K562 (cell line): ENCODE results near the gene LAPTM5. TPM values are rescaled to one million over a fixed set of nuclear protein-coding genes. Genes with fewer than 3 reads are reported as not detected.

ENCODE experiments used
- CBX1 ChIP-seq: sonication (generic); IDR thresholded peaks from 2 replicates; pipeline ENCODE4 v1.6.1; 2016; ENCODE audit warnings: antibody characterized with exemption, low read depth, mild to moderate bottlenecking
- HOXB6 ChIP-seq: fragments of 250-450 bp; sonication (Bioruptor Pico); IDR thresholded peaks from 2 replicates; pipeline ENCODE4 v1.5.1; 2022; ENCODE audit warnings: mild to moderate bottlenecking, borderline replicate concordance
- JUN ChIP-seq, 2 experiments: sonication (generic) in 1 of 2; formaldehyde crosslinking in 1 of 2; IDR thresholded peaks; 2 replicates each; pipeline versions ENCODE4 v1.6.1 to v1.8.0; 2012 to 2022; ENCODE audit warnings: borderline replicate concordance in 2 of 2, mild to moderate bottlenecking in 2 of 2, improper control_type of control experiment in 1 of 2, low read depth in 1 of 2, low read length in 1 of 2, missing genetic modification reagents in 1 of 2
- NELFE ChIP-seq: IDR thresholded peaks from 2 replicates; pipeline ENCODE4 v1.6.1; 2011; ENCODE audit warnings: mild to moderate bottlenecking; ENCODE audit not compliant: insufficient read depth, insufficient read length
- NFE2 ChIP-seq: IDR thresholded peaks from 2 replicates; pipeline ENCODE4 v1.6.1; 2014; ENCODE audit warnings: antibody characterized with exemption, low read depth
- NFYB ChIP-seq: IDR thresholded peaks from 2 replicates; pipeline ENCODE4 v1.6.1; 2011; ENCODE audit warnings: mild to moderate bottlenecking, moderate library complexity; ENCODE audit not compliant: insufficient read length; ENCODE audit errors: extremely low read depth
- PHF8 ChIP-seq: fragments of 200-600 bp; sonication (generic); IDR thresholded peaks from 2 replicates; pipeline ENCODE4 v1.6.1; 2012; ENCODE audit warnings: mixed run types, mild to moderate bottlenecking, inconsistent platforms, low read length, moderate library complexity, borderline replicate concordance
- RBM14 ChIP-seq: fragments of 200-400 bp; formaldehyde crosslinking; IDR thresholded peaks from 2 replicates; pipeline ENCODE4 v1.6.1; 2018; ENCODE audit warnings: low read depth, mild to moderate bottlenecking, low read length, moderate library complexity, borderline replicate concordance; ENCODE audit not compliant: insufficient read depth
- RBM15 ChIP-seq: fragments of 200-400 bp; formaldehyde crosslinking; IDR thresholded peaks from 2 replicates; pipeline ENCODE4 v1.6.1; 2018; ENCODE audit warnings: mild to moderate bottlenecking, low read length, moderate library complexity; ENCODE audit not compliant: insufficient read depth
- RBM17 ChIP-seq: fragments of 200-400 bp; formaldehyde crosslinking; IDR thresholded peaks from 2 replicates; pipeline ENCODE4 v1.6.1; 2017; ENCODE audit warnings: low read depth, mild to moderate bottlenecking, low read length, borderline replicate concordance
- TCF7 ChIP-seq: sonication (generic); IDR thresholded peaks from 2 replicates; pipeline ENCODE4 v1.6.1; 2016; ENCODE audit warnings: antibody characterized with exemption, borderline replicate concordance
- YY1 ChIP-seq, 3 experiments: IDR thresholded peaks; 2 replicates each; pipeline ENCODE4 v1.6.1; 2011; ENCODE audit warnings: low read length in 2 of 3, mild to moderate bottlenecking in 2 of 3, moderate library complexity in 2 of 3, borderline replicate concordance in 1 of 3, control low read depth in 1 of 3, low read depth in 1 of 3; ENCODE audit not compliant: insufficient read depth in 3 of 3, insufficient replicate concordance in 2 of 3, control insufficient read depth in 1 of 3, insufficient read length in 1 of 3; ENCODE audit errors: extremely low read depth in 1 of 3
- ZEB2 ChIP-seq: fragments of 450-650 bp; IDR thresholded peaks from 2 replicates; pipeline ENCODE4 v1.6.1; 2016
- ZNF174 ChIP-seq: fragments of 250-450 bp; sonication (Bioruptor Pico); IDR thresholded peaks from 2 replicates; pipeline ENCODE4 v1.4.0; 2020; ENCODE audit warnings: mild to moderate bottlenecking
- ZNF347 ChIP-seq: fragments of 450-650 bp; formaldehyde crosslinking; IDR thresholded peaks from 2 replicates; pipeline ENCODE4 v1.4.0; 2020; ENCODE audit warnings: low read depth, mild to moderate bottlenecking, moderate library complexity
- ZNF77 ChIP-seq: fragments of 250-450 bp; sonication (Bioruptor Pico); IDR thresholded peaks from 2 replicates; pipeline ENCODE4 v1.5.0; 2020
- polyA plus RNA-seq, 8 experiments: library from polyadenylated mRNA; depleted of rRNA in 4 of 8; stranded (reverse) in 5 of 8; unstranded in 3 of 8; fragments of >200 nt; fragmentation: Nextera tagmentation in 2 of 8; fragmentation: Illumina TruSeq in 1 of 8; extraction: Ambion mirVana in 2 of 8; extraction: Trizol in 1 of 8; gene quantifications; 2 replicates each; pipeline versions ENCODE4 v1.2.1 to v1.2.3, GENCODE V29; 2011 to 2014; ENCODE audit warnings: inconsistent platforms in 1 of 8, missing spikeins in 1 of 8
- total RNA-seq, 7 experiments: library from RNA; depleted of rRNA in 6 of 7; stranded (reverse); fragments of >200 nt in 6 of 7; fragmentation: Illumina TruSeq in 2 of 7; extraction: Trizol in 2 of 7; gene quantifications; 2 replicates each; pipeline versions ENCODE4 v1.2.1 to v1.2.3, GENCODE V29; 2011 to 2021; ENCODE audit warnings: low replicate concordance in 1 of 7
- TF ChIP-seq, protein P1 (sequence below), 2 experiments: fragments of 150-350 bp in 1 of 2; IDR thresholded peaks; 2 replicates each; pipeline ENCODE4 v1.6.1; 2012 to 2016; ENCODE audit warnings: low read depth in 2 of 2, low read length in 2 of 2, mild to moderate bottlenecking in 1 of 2, moderate library complexity in 1 of 2
- TF ChIP-seq, protein P2 (sequence below): fragments of 250-450 bp; sonication (Bioruptor Pico); IDR thresholded peaks from 2 replicates; pipeline ENCODE4 v1.8.0; 2022; ENCODE audit warnings: moderate library complexity, mild to moderate bottlenecking, inconsistent platforms
- TF ChIP-seq, protein P3 (sequence below): fragments of 250-450 bp; sonication (Bioruptor Pico); IDR thresholded peaks from 2 replicates; pipeline ENCODE4 v1.5.0; 2021; ENCODE audit warnings: mild to moderate bottlenecking, borderline replicate concordance

Gene LAPTM5
- total and polyA plus RNA-seq, 9 of the 15 experiments (the other 6 are each of a cell fraction or from before 2014, with no cell fraction given): 2.4 to 47.3 (median 20.3) TPM

DNA sequence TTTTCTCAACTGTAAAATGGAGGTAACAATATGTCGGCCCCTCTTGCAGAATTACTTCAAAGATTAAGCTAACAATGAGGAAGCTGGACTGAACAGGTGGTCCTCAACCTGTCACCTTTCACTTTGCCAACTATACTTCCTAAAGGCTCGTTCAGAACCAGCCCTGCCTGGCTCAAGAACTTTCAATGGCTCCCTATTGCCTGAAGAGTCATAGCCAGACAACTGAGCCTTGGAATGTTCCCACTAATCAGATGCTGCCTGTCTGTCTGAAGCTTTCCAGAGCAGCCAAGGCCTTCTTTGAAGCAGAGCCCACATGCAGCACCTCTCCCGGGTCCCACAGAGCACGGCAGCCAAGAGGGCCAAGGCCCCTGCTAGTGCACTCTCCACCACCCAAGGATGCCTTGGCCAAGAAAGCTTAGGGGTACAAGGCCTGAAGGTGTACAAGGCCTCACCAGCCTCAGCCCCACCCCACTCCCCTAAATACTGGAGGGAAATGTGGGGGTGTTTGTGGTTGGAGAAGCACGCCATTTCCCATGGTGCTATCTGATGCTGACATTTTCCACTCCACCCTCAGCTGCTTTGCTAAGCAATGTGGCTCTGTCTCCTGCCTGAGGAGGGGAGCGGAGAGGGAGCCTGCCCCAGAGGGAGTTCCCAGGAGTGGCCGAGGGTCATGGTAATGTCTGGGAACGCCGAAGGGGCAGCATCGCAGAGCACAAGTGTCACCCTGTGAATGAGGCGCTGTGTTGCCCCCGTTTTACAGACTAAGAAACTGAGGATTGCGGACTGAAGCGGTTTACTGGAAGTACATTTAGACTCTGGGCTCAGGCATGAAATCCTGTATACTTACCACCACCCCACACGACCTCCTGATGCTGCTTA is 8.2 kb upstream of the LAPTM5 start (continued):
- TF ChIP-seq, protein P1, sequence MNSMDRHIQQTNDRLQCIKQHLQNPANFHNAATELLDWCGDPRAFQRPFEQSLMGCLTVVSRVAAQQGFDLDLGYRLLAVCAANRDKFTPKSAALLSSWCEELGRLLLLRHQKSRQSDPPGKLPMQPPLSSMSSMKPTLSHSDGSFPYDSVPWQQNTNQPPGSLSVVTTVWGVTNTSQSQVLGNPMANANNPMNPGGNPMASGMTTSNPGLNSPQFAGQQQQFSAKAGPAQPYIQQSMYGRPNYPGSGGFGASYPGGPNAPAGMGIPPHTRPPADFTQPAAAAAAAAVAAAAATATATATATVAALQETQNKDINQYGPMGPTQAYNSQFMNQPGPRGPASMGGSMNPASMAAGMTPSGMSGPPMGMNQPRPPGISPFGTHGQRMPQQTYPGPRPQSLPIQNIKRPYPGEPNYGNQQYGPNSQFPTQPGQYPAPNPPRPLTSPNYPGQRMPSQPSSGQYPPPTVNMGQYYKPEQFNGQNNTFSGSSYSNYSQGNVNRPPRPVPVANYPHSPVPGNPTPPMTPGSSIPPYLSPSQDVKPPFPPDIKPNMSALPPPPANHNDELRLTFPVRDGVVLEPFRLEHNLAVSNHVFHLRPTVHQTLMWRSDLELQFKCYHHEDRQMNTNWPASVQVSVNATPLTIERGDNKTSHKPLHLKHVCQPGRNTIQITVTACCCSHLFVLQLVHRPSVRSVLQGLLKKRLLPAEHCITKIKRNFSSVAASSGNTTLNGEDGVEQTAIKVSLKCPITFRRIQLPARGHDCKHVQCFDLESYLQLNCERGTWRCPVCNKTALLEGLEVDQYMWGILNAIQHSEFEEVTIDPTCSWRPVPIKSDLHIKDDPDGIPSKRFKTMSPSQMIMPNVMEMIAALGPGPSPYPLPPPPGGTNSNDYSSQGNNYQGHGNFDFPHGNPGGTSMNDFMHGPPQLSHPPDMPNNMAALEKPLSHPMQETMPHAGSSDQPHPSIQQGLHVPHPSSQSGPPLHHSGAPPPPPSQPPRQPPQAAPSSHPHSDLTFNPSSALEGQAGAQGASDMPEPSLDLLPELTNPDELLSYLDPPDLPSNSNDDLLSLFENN (IDR thresholded peaks at IDR 0.05; ENCODE audit: low read depth in 2 of 2, low read length in 2 of 2): no peak
- TF ChIP-seq ZNF174 (CRISPR knock-in tag) (no peak), NFE2 (no peak), PHF8 (peak; percentile 19; the same call in 1 of the 2 replicates), RBM14 (no peak), ZNF77 (CRISPR knock-in tag) (no peak), JUN (IDR thresholded peaks at IDR 0.05; ENCODE audit: borderline replicate concordance, low read depth, low read length) (no peak), JUN (CRISPR knock-in tag; IDR thresholded peaks at IDR 0.05; ENCODE audit: borderline replicate concordance) (no peak), HOXB6 (CRISPR knock-in tag) (no peak), ZEB2 (no peak), NFYB (no peak), ZNF347 (no peak), TCF7 (no peak), NELFE (no peak), RBM17 (no peak), CBX1 (peak; percentile 87; the same call in 1 of the 2 replicates), RBM15 (no peak), YY1 (IDR thresholded peaks at IDR 0.05; ENCODE audit: borderline replicate concordance in 1 of 3, control insufficient read depth in 1 of 3, extremely low read depth in 1 of 3, insufficient read depth in 3 of 3, insufficient read length in 1 of 3, insufficient replicate concordance in 2 of 3, low read depth in 1 of 3, low read length in 2 of 3) (peak in 1 of 3 experiments; percentile 66)
- TF ChIP-seq, protein P2, sequence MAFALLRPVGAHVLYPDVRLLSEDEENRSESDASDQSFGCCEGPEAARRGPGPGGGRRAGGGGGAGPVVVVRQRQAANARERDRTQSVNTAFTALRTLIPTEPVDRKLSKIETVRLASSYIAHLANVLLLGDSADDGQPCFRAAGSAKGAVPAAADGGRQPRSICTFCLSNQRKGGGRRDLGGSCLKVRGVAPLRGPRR: no peak
- TF ChIP-seq, protein P3, sequence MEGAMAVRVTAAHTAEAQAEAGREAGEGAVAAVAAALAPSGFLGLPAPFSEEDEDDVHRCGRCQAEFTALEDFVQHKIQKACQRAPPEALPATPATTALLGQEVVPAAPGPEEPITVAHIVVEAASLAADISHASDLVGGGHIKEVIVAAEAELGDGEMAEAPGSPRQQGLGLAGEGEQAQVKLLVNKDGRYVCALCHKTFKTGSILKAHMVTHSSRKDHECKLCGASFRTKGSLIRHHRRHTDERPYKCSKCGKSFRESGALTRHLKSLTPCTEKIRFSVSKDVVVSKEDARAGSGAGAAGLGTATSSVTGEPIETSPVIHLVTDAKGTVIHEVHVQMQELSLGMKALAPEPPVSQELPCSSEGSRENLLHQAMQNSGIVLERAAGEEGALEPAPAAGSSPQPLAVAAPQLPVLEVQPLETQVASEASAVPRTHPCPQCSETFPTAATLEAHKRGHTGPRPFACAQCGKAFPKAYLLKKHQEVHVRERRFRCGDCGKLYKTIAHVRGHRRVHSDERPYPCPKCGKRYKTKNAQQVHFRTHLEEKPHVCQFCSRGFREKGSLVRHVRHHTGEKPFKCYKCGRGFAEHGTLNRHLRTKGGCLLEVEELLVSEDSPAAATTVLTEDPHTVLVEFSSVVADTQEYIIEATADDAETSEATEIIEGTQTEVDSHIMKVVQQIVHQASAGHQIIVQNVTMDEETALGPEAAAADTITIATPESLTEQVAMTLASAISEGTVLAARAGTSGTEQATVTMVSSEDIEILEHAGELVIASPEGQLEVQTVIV (CRISPR knock-in tag): no peak; the same call in 1 of the 2 replicates
